ENCODE measurements around the gene ZNF654.

- TF ChIP-seq, protein P1, sequence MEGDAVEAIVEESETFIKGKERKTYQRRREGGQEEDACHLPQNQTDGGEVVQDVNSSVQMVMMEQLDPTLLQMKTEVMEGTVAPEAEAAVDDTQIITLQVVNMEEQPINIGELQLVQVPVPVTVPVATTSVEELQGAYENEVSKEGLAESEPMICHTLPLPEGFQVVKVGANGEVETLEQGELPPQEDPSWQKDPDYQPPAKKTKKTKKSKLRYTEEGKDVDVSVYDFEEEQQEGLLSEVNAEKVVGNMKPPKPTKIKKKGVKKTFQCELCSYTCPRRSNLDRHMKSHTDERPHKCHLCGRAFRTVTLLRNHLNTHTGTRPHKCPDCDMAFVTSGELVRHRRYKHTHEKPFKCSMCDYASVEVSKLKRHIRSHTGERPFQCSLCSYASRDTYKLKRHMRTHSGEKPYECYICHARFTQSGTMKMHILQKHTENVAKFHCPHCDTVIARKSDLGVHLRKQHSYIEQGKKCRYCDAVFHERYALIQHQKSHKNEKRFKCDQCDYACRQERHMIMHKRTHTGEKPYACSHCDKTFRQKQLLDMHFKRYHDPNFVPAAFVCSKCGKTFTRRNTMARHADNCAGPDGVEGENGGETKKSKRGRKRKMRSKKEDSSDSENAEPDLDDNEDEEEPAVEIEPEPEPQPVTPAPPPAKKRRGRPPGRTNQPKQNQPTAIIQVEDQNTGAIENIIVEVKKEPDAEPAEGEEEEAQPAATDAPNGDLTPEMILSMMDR (IDR thresholded peaks at IDR 0.05): no peak
- TF ChIP-seq EZH2 (IDR thresholded peaks at IDR 0.05; ENCODE audit: borderline replicate concordance, insufficient read depth, low read depth, low read length, poor library complexity, severe bottlenecking): no peak
Observed at GRCh38 chr3:88025001-88025552, 34.0 kb upstream of the ZNF654 start.
